ENCODE results near the gene TGFBR1.

TGFBR1 gene

DNA sequence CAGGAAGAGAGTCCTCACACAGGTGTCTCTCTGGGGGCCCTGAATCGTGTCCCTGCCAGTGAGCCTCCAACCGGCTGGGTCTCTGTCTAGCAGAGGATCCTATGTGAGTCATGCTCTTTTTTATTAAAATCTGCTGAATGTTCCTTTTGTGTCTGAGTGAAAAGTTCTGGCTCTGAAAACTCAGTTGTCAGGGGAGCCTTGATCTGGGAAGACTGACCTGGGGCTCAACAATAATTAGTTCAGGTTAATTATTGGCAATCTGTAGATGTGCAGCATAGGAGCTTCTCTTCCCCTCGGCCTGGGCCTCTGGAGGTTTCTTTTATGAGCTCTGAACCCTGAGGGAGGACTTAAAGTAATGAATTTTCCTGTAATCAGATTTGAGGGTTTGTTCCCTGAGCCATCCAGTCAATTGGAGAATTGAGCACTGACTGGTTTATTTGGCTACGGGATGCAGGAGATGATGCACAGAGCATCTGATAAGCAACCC lies 71.7 kb downstream of the TGFBR1 start:
- Histone ChIP-seq H2AFZ (ENCODE audit: low read depth, low read length) (no peak overlapping the region), H3K79me2 (ENCODE audit: insufficient read depth, low read length) (no peaks in the 10 kb centered on the region), H4K20me1 (ENCODE audit: insufficient read depth, low read length) (no peaks in the 10 kb centered on the region), H3K36me3 (ENCODE audit: insufficient read depth, low read length) (no peaks in the 10 kb centered on the region), H3K9ac (ENCODE audit: low read depth, low read length) (no peak overlapping the region), H3K27me3 (ENCODE audit: insufficient read depth, low read length, poor library complexity) (peaks cover 5% of the 10 kb centered on the region), H3K4me3 (ENCODE audit: low read depth in 1 of 2, low read length in 2 of 2) (no peak overlapping the region), H3K9me3 (ENCODE audit: insufficient read depth, low read length, severe bottlenecking) (no peaks in the 10 kb centered on the region), H3K27ac (ENCODE audit: low read length) (no peak overlapping the region), H3K4me2 (ENCODE audit: insufficient read depth, low read length) (no peak overlapping the region), H3K4me1 (ENCODE audit: insufficient read depth, low read length) (no peaks in the 10 kb centered on the region)
- DNase-seq = no peak
- TF ChIP-seq, protein P1, sequence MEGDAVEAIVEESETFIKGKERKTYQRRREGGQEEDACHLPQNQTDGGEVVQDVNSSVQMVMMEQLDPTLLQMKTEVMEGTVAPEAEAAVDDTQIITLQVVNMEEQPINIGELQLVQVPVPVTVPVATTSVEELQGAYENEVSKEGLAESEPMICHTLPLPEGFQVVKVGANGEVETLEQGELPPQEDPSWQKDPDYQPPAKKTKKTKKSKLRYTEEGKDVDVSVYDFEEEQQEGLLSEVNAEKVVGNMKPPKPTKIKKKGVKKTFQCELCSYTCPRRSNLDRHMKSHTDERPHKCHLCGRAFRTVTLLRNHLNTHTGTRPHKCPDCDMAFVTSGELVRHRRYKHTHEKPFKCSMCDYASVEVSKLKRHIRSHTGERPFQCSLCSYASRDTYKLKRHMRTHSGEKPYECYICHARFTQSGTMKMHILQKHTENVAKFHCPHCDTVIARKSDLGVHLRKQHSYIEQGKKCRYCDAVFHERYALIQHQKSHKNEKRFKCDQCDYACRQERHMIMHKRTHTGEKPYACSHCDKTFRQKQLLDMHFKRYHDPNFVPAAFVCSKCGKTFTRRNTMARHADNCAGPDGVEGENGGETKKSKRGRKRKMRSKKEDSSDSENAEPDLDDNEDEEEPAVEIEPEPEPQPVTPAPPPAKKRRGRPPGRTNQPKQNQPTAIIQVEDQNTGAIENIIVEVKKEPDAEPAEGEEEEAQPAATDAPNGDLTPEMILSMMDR (IDR thresholded peaks at IDR 0.05; ENCODE audit: borderline replicate concordance, extremely low read depth, low read length, poor library complexity, severe bottlenecking) = no peak
- TF ChIP-seq EZH2 (IDR thresholded peaks at IDR 0.05; ENCODE audit: borderline replicate concordance, low read depth, low read length, severe bottlenecking) = no peak
- no peak for ATAC-seq (ENCODE audit: insufficient read depth, low read depth)

DNA sequence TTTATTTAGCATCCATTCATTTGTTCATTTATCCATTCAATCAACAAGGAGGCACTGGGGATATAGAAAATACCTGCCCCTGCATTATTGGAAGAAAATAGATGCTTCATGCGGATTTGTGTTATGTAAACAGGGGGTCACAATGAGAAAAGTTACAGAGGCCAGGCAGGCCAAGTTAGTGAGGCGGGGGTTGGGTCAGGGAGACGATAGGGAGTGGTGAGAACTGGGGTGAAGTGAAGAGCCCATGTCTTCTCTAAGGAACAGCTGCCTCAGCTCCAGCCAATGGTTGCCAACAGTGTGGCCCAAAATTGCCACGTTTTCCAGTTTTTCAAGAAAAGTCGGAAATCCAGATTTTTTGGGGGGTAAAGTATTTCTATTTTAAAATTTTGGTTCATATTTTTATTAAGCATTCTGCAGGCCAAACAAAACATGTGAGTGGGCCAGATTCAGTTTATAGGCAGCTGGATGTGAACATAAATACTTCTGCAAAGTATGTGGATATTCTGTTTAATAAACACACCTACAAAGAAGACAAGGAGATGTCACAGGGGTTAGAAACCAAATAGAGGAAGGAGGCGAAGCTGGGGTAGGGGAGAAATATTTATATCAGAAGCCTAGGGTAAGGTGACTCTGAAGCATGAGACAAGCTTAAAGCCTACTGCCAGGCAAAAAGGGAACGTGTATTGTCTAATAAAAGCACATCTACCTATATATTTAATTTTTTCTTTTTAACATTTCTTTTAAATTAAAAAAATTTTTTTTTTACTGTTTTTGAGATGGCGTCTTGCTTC lies 72.9 kb downstream of the TGFBR1 start:
- Histone ChIP-seq H3K4me3 (ENCODE audit: low read depth in 1 of 2, low read length in 2 of 2) (no peak overlapping the region), H3K79me2 (ENCODE audit: insufficient read depth, low read length) (no peaks in the 10 kb centered on the region), H3K36me3 (ENCODE audit: insufficient read depth, low read length) (no peaks in the 10 kb centered on the region), H3K9ac (ENCODE audit: low read depth, low read length) (no peak overlapping the region), H3K4me2 (ENCODE audit: insufficient read depth, low read length) (no peak overlapping the region), H2AFZ (ENCODE audit: low read depth, low read length) (no peak overlapping the region), H3K9me3 (ENCODE audit: insufficient read depth, low read length, severe bottlenecking) (no peaks in the 10 kb centered on the region), H4K20me1 (ENCODE audit: insufficient read depth, low read length) (no peaks in the 10 kb centered on the region), H3K27me3 (ENCODE audit: insufficient read depth, low read length, poor library complexity) (peaks cover 6% of the 10 kb centered on the region), H3K4me1 (ENCODE audit: insufficient read depth, low read length) (no peaks in the 10 kb centered on the region), H3K27ac (ENCODE audit: low read length) (no peak overlapping the region)
- no peak for ATAC-seq (ENCODE audit: insufficient read depth, low read depth)
- TF ChIP-seq, protein P1 (IDR thresholded peaks at IDR 0.05; ENCODE audit: borderline replicate concordance, extremely low read depth, low read length, poor library complexity, severe bottlenecking) = no peak
- DNase-seq = no peak

DNA sequence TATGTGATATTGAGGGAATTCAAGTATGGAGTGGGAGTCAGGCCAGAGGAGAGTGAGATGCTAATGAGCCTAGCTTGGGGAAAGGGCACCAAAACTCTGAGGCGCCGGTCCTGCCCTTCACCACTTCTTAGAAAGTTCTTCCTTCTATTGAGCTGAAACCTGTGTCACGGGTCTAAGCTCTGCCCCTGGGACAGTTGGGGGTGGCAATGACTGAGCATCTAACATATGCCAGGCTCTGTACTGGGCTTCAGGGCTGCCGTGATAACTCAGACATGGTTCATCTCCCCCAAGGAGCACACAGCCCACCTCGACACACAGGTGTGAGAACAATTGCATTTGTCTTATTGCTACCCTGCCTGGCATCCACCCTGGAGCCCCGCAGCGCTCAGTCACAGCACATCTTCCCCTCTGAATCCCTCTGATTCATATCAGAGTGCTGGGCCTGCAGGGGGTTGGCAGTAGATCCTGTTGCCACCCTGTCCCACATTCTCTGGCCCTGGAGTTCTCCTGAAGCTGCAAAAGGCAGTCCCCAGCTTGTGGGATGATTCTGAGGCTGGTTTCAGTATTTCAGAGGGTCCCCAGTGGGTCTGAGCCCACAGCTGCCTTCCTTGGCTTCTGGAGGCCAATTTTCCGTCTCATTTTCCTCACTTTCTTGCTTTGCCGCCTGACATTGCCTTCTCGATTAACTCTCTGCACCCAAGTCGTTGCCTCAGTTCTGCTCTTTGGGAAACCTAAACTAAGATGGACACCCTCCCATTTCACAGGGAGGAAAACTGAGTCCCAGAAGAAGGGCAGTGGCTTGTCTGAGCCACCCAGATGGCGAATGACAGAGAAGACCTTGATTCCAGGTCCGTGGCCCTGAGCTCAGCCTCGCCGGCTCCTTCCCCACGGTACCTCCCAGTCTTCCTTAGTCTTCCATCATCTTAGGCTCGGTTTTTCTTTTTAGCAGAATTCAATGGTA lies 74.3 kb downstream of the TGFBR1 start:
- H3K4me1 ChIP-seq (ENCODE audit: insufficient read depth, low read length) = no peaks in the 10 kb centered on the region
- no peaks in the 10 kb centered on the region for H3K36me3 ChIP-seq (ENCODE audit: insufficient read depth, low read length)
- no peaks in the 10 kb centered on the region for H4K20me1 ChIP-seq (ENCODE audit: insufficient read depth, low read length)
- no peak overlapping the region for H3K4me3 ChIP-seq (ENCODE audit: low read depth in 1 of 2, low read length in 2 of 2)
- no peak overlapping the region for H3K27ac ChIP-seq (ENCODE audit: low read length)
- peaks cover 6% of the 10 kb centered on the region for H3K27me3 ChIP-seq (ENCODE audit: insufficient read depth, low read length, poor library complexity)
- no peak for DNase-seq
- H3K4me2 ChIP-seq (ENCODE audit: insufficient read depth, low read length) = no peak overlapping the region
- TF ChIP-seq, protein P1 (IDR thresholded peaks at IDR 0.05; ENCODE audit: borderline replicate concordance, extremely low read depth, low read length, poor library complexity, severe bottlenecking) = no peak
- TF ChIP-seq EZH2 (IDR thresholded peaks at IDR 0.05; ENCODE audit: borderline replicate concordance, low read depth, low read length, severe bottlenecking) = no peak
- H3K9me3 ChIP-seq (ENCODE audit: insufficient read depth, low read length, severe bottlenecking) = no peaks in the 10 kb centered on the region
- no peak for ATAC-seq (ENCODE audit: insufficient read depth, low read depth)
- no peak overlapping the region for H3K9ac ChIP-seq (ENCODE audit: low read depth, low read length)
- no peaks in the 10 kb centered on the region for H3K79me2 ChIP-seq (ENCODE audit: insufficient read depth, low read length)
- no peak overlapping the region for H2AFZ ChIP-seq (ENCODE audit: low read depth, low read length)
